HG02885 (cell line): Measurements from ENCODE around the gene PCID2.
"Not testable (repeated sequence)": the region's sequence is repeated elsewhere in the genome, so short reads cannot be mapped to it uniquely, and the experiment has no call there.

ENCODE experiments used
- ATAC-seq: cut with Tn5 transposase; IDR thresholded peaks from one replicate; pipeline ENCODE4 v1.9.1; 2021; ENCODE audit warnings: mild to moderate bottlenecking; ENCODE audit not compliant: unreplicated experiment, poor library complexity

The PCID2 gene

GRCh38 chr13:113169277-113170272 is 38.9 kb downstream of the PCID2 start:
- no peak for ATAC-seq

- no peak for ATAC-seq
Measured at GRCh38 chr13:113168211-113168610, 40.3 kb downstream of the PCID2 start.

DNA sequence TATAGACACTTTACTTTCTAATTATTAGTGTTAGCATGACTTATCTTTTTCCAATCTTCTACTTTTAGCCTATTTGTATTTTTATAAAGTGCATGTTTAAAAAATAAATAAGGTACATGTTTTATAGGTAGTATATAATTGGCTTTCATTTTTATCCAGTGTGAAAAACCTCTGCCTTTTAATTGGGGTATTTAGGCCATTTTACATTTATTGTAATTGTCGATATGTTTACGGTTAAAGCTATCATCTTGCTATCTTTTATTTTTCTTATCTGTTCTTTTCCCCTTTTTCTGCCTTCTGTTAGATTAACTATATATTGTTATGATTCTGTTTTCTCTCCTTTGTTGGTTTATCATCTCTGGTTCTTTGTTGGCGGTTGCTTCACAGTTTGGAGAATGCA is 40.9 kb downstream of the PCID2 start:
- ATAC-seq: no peak

- no peak for ATAC-seq
Measured at GRCh38 chr13:113167155-113167554, 41.3 kb downstream of the PCID2 start.

- no peak for ATAC-seq
Measured at GRCh38 chr13:113166681-113167080, 41.8 kb downstream of the PCID2 start.

DNA sequence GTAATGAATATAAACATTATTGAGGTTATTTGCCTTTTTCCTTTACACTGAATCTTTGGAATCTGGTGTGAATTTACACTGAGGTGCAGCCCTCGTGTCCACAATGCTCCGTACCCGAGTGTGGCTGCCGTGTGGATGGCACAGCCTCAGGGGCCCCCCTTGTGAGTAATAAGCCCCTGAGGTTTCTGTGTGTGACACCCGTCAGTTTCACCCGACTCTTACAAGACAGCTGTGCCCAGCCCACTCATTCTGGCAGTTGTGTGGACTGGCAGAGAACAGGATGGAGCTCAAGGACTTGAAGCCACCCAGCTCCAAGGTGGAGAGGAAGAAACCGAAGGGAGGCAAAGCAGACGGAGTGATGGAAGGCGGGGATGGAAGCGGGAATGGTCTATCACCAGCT is 42.2 kb downstream of the PCID2 start:
- no peak for ATAC-seq

DNA sequence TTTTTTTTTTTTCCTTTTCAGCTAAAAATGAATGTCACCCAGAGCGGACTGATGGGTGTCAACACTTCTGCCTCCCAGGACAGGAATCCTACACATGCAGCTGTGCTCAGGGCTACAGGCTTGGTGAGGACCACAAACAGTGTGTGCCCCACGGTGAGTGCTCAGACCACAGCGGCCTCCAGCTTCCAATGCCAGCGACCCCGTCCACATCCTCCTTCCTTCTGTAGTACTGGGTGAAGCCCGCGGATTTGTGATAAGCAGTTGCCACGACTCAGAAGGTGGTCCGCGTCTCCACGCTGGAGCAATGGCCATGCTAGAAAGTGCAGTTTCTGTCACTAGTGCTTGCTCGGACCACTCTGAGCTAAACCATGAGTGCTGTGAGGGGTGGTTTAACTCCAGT is 44.0 kb downstream of the PCID2 start:
- ATAC-seq: no peak

DNA sequence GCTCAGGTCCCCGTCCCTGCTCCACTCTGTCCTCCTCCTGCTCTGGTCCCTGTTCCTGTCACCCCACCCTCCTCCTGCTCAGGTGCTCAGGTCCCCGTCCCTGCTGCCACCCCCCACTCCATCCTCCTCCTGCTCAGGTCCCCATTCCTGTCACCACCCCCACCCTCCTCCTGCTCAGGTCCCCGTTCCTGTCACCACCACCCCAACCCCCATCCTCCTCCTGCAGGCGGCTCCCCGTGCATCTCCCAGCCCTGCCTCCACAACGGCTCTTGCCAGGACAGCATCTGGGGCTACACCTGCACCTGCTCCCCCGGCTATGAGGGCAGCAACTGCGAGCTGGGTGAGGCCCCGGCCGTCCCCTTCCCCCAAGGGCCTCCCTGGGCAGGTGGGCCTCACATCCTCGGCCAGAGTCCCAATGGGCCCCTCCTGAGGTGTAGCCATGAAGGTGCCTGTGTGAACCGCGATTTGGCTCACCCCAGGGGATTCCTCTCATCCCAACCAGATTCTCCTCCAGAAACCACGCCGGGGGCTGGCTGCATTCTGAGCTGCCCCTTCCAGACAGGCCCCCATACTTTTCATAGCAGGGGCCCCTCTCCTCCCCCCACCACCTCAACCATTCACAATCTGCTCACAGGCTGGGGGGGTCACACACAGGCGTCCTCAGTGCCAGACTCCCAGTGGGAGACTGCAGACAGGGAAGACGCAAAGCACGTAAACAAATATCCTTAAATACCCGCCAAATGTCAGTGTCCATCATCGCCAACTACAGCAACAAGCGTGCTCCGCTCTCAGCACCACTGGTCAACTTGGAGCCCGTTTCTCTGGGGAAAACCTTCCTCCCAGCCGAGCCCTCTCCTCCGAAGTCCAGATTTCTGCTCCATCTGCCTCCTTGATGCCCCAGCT is 45.4 kb downstream of the PCID2 start:
- no peak for ATAC-seq

DNA sequence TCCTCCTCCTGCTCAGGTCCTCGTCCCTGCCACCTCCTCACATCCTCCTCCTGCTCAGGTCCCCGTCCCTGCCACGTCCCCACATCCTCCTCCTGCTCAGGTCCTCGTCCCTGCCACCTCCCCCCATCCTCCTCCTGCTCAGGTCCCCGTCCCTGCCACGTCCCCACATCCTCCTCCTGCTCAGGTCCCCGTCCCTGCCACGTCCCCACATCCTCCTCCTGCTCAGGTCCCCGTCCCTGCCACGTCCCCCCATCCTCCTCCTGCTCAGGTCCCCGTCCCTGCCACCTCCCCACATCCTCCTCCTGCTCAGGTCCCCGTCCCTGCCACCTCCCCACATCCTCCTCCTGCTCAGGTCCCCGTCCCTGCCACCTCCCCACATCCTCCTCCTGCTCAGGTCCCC is 46.5 kb downstream of the PCID2 start:
- ATAC-seq: not testable (repeated sequence)

GRCh38 chr13:113161433-113161832 is 47.0 kb downstream of the PCID2 start:
- no peak for ATAC-seq

GRCh38 chr13:113160983-113161382 is 47.5 kb downstream of the PCID2 start:
- ATAC-seq: no peak

DNA sequence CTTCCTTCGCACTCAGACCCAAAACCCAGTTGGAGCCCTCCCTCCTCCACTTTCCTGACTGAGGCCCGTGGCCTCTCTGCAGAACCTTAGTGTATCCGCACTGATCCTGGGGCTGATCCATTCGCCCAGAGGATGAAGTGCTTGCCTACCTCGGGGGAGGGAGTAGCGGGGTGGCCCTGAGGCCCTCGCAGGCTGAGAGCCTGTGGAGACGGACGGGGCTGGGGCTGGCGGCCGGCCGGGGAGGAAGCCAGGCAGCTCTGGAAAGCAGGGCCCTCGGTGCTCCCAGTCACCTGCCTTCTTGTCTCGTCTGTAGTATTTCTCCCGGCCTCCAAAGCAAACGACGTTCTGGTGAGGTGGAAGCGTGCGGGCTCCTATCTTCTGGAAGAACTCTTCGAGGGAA is 48.8 kb downstream of the PCID2 start:
- ATAC-seq: no peak

GRCh38 chr13:113158946-113159345 is 49.5 kb downstream of the PCID2 start:
- no peak for ATAC-seq

- ATAC-seq: no peak
Measured at GRCh38 chr13:113157929-113158747, 50.3 kb downstream of the PCID2 start, which contains the start of gene PROZ. PROZ (plus strand) TSS chr13:113158648; CDS start chr13:113158661, 13 bp downstream.

- no peak for ATAC-seq
Measured at GRCh38 chr13:113157206-113157928, 51.1 kb downstream of the PCID2 start.

GRCh38 chr13:113155982-113156655 is 52.4 kb downstream of the PCID2 start:
- ATAC-seq: no peak

GRCh38 chr13:113155201-113155600 is 53.3 kb downstream of the PCID2 start:
- ATAC-seq: no peak

GRCh38 chr13:113153810-113154748 is 54.4 kb downstream of the PCID2 start:
- ATAC-seq: peak; percentile 59
